HepG2 (cell line): Measurements from ENCODE around the gene CD19. TPM values are rescaled to one million over a fixed set of nuclear protein-coding genes. Genes with fewer than 3 reads are reported as not detected.

ENCODE experiments used
- polyA plus RNA-seq, 8 experiments: library from polyadenylated mRNA; depleted of rRNA in 3 of 8; stranded (reverse) in 7 of 8; unstranded in 1 of 8; fragments of >200 nt; fragmentation: Illumina TruSeq in 4 of 8; extraction: Trizol in 4 of 8; gene quantifications; 2 replicates each; pipeline versions ENCODE4 v1.2.1 to v1.2.3, GENCODE V29; 2011 to 2016; ENCODE audit warnings: low read depth in 4 of 8, missing spikeins in 1 of 8, mixed read lengths in 1 of 8; ENCODE audit not compliant: insufficient read depth in 1 of 8
- total RNA-seq, 5 experiments: library from RNA; depleted of rRNA; stranded (reverse); fragments of >200 nt; fragmentation: Illumina TruSeq; extraction: Trizol; gene quantifications; 2 replicates each; pipeline ENCODE4 v1.2.3, GENCODE V29; 2016; ENCODE audit warnings: low read depth in 1 of 5

Gene CD19
- total and polyA plus RNA-seq, 2 of the 13 experiments (the other 11 are each of a cell fraction or from before 2014, with no cell fraction given): 0.55 to 1.1 TPM

Other genes starting within 250 kb of the CD19 start
- gene EIF3C, start 220.5 kb upstream of the CD19 start, total RNA-seq (2016; rRNA removed; fragmentation: Illumina TruSeq; extraction: Trizol): 415 and 760 TPM in 2 replicates
- 360 and 380 TPM in 2 replicates for gene EIF3C, start 220.5 kb upstream of the CD19 start, polyA plus RNA-seq (2011; rRNA removed)
- gene NPIPB9, start 180.2 kb upstream of the CD19 start, total RNA-seq (2016; rRNA removed; fragmentation: Illumina TruSeq; extraction: Trizol): 0.29 and 1.0 TPM in 2 replicates
- 0.52 and 0.77 TPM in 2 replicates for gene NPIPB9, start 180.2 kb upstream of the CD19 start, polyA plus RNA-seq (2011; rRNA removed)
- 40.8 and 48.4 TPM in 2 replicates for gene ATXN2L, start 109.0 kb upstream of the CD19 start, total RNA-seq (2016; rRNA removed; fragmentation: Illumina TruSeq; extraction: Trizol)
- 55.1 and 63.9 TPM in 2 replicates for gene ATXN2L, start 109.0 kb upstream of the CD19 start, polyA plus RNA-seq (2011; rRNA removed)
- 138 and 298 TPM in 2 replicates for gene TUFM, start 85.6 kb upstream of the CD19 start, total RNA-seq (2016; rRNA removed; fragmentation: Illumina TruSeq; extraction: Trizol)
- 189 and 206 TPM in 2 replicates for gene TUFM, start 85.6 kb upstream of the CD19 start, polyA plus RNA-seq (2011; rRNA removed)
- gene SH2B1, start 68.1 kb upstream of the CD19 start, total RNA-seq (2016; rRNA removed; fragmentation: Illumina TruSeq; extraction: Trizol): 15.6 and 23.3 TPM in 2 replicates
- 30.8 and 40.2 TPM in 2 replicates for gene SH2B1, start 68.1 kb upstream of the CD19 start, polyA plus RNA-seq (2011; rRNA removed)
- 0.70 and 3.2 TPM in 2 replicates for gene ATP2A1, start 53.5 kb upstream of the CD19 start, total RNA-seq (2016; rRNA removed; fragmentation: Illumina TruSeq; extraction: Trizol)
- 12.5 and 16.4 TPM in 2 replicates for gene ATP2A1, start 53.5 kb upstream of the CD19 start, polyA plus RNA-seq (2011; rRNA removed)
- 16.1 and 18.4 TPM in 2 replicates for gene RABEP2, start 6.7 kb upstream of the CD19 start, total RNA-seq (2016; rRNA removed; fragmentation: Illumina TruSeq; extraction: Trizol)
- 10.8 and 12.4 TPM in 2 replicates for gene RABEP2, start 6.7 kb upstream of the CD19 start, polyA plus RNA-seq (2011; rRNA removed)
- 18.2 and 32.1 TPM in 2 replicates for gene NFATC2IP, start 19.0 kb downstream of the CD19 start, total RNA-seq (2016; rRNA removed; fragmentation: Illumina TruSeq; extraction: Trizol)
- 46.6 and 48.5 TPM in 2 replicates for gene NFATC2IP, start 19.0 kb downstream of the CD19 start, polyA plus RNA-seq (2011; rRNA removed)
- 18.3 and 38.8 TPM in 2 replicates for gene SPNS1, start 42.8 kb downstream of the CD19 start, total RNA-seq (2016; rRNA removed; fragmentation: Illumina TruSeq; extraction: Trizol)
- 24.3 and 25.6 TPM in 2 replicates for gene SPNS1, start 42.8 kb downstream of the CD19 start, polyA plus RNA-seq (2011; rRNA removed)
- 0.28 and 2.0 TPM in 2 replicates for gene LAT, start 53.1 kb downstream of the CD19 start, total RNA-seq (2016; rRNA removed; fragmentation: Illumina TruSeq; extraction: Trizol)
- gene LAT, start 53.1 kb downstream of the CD19 start, polyA plus RNA-seq (2011; rRNA removed): 3.0 and 4.3 TPM in 2 replicates